ENCODE measurements around the gene STX3. TPM values are rescaled to one million over a fixed set of nuclear protein-coding genes. Genes with fewer than 3 reads are reported as not detected.
"Not testable (repeated sequence)": the region's sequence is repeated elsewhere in the genome, so short reads cannot be mapped to it uniquely, and the experiment has no call there.

STX3 gene
- total and polyA plus RNA-seq, 8 donors = 14.5 to 267 (median 61.1) TPM

DNA sequence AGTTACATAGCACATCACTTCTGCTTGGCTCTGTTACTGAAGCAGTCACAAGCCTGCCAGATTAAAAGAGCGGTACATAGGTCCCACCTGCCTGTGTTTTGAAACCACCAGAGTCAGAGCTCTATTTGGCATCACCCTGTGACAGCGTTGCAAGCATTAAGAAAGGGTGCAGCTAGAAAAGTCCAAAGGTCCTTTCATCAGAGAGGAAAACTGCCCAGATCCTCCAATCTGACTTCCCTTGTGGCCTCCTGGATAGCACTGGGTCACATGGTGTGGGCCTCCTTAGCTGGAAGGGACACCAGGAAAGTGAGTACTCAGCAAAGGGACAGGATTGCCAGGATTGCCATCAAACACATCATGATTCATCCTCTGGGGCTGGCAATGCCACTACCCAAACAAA lies 22.9 kb downstream of the STX3 start:
- TF ChIP-seq POLR2A (IDR thresholded peaks at IDR 0.05) (no peak), POLR2AphosphoS5 (IDR thresholded peaks at IDR 0.05) (peak in 2 of 3 donors; percentile 53 to 69)
- intact Hi-C loops (cut with DNase I; ENCODE audit: low total_unique reads) = no loop called here
- Histone ChIP-seq H3K27ac (peak overlapping the region; percentile 7 to 70 (median 35)), H3K36me3 (peaks cover 15 to 48% (median 41%) of the 10 kb centered on the region in 4 donors), H3K4me3 (no peak overlapping the region), H3K27me3 (no peaks in the 10 kb centered on the region), H3K4me1 (peaks cover 17 to 40% (median 25%) of the 10 kb centered on the region in 4 donors), H3K9me3 (no peaks in the 10 kb centered on the region)
- DNase-seq = peak; percentile 52 to 78
- 32 to 50% (median 40%) methylated on average over 2 of the region's 2 CpGs for WGBS, 5 donors

GRCh38 chr11:59779487-59779886 lies 24.3 kb downstream of the STX3 start:
- Histone ChIP-seq H3K9me3 (no peaks in the 10 kb centered on the region), H3K4me3 (no peak overlapping the region), H3K27me3 (no peaks in the 10 kb centered on the region), H3K36me3 (peaks cover 8 to 41% (median 30%) of the 10 kb centered on the region in 4 donors), H3K4me1 (peaks cover 17 to 34% (median 26%) of the 10 kb centered on the region in 4 donors), H3K27ac (no peak overlapping the region)
- no peak for DNase-seq
- 23 to 49% (median 35%) methylated on average over 1 of the region's 1 CpG for WGBS, 5 donors
- no peak for TF ChIP-seq POLR2AphosphoS5 (IDR thresholded peaks at IDR 0.05)
- intact Hi-C loops (cut with DNase I; ENCODE audit: low total_unique reads) = no loop called here

- DNase-seq = no peak
- H3K36me3 ChIP-seq = peaks cover 0 to 26% (median 16%) of the 10 kb centered on the region in 4 donors
- intact Hi-C loops (cut with DNase I; ENCODE audit: low total_unique reads) = no loop called here
- WGBS, 5 donors = 69 to 85% (median 82%) methylated on average over 2 of the region's 2 CpGs
- H3K9me3 ChIP-seq = no peaks in the 10 kb centered on the region
- H3K27ac ChIP-seq = no peak overlapping the region
- H3K4me1 ChIP-seq = peaks cover 22 to 31% (median 28%) of the 10 kb centered on the region in 4 donors
- no peak overlapping the region for H3K4me3 ChIP-seq
- no peaks in the 10 kb centered on the region for H3K27me3 ChIP-seq
- TF ChIP-seq EP300 (IDR thresholded peaks at IDR 0.05) (no peak), POLR2AphosphoS5 (IDR thresholded peaks at IDR 0.05) (no peak), POLR2A (IDR thresholded peaks at IDR 0.05) (no peak)
- TF ChIP-seq, protein P1, sequence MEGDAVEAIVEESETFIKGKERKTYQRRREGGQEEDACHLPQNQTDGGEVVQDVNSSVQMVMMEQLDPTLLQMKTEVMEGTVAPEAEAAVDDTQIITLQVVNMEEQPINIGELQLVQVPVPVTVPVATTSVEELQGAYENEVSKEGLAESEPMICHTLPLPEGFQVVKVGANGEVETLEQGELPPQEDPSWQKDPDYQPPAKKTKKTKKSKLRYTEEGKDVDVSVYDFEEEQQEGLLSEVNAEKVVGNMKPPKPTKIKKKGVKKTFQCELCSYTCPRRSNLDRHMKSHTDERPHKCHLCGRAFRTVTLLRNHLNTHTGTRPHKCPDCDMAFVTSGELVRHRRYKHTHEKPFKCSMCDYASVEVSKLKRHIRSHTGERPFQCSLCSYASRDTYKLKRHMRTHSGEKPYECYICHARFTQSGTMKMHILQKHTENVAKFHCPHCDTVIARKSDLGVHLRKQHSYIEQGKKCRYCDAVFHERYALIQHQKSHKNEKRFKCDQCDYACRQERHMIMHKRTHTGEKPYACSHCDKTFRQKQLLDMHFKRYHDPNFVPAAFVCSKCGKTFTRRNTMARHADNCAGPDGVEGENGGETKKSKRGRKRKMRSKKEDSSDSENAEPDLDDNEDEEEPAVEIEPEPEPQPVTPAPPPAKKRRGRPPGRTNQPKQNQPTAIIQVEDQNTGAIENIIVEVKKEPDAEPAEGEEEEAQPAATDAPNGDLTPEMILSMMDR (IDR thresholded peaks at IDR 0.05) = no peak
Observed at GRCh38 chr11:59782080-59782479, 26.9 kb downstream of the STX3 start.

GRCh38 chr11:59783632-59784090 lies 28.5 kb downstream of the STX3 start:
- no peak for DNase-seq
- H3K4me1 ChIP-seq = peaks cover 12 to 25% (median 17%) of the 10 kb centered on the region in 4 donors
- intact Hi-C loops (cut with DNase I; ENCODE audit: low total_unique reads) = no loop called here
- H3K27ac ChIP-seq = no peak overlapping the region
- no peaks in the 10 kb centered on the region for H3K9me3 ChIP-seq
- TF ChIP-seq, protein P1 (IDR thresholded peaks at IDR 0.05) = no peak
- TF ChIP-seq POLR2AphosphoS5 (IDR thresholded peaks at IDR 0.05) (no peak), EP300 (IDR thresholded peaks at IDR 0.05) (no peak), POLR2A (IDR thresholded peaks at IDR 0.05) (no peak)
- peaks cover 5 to 38% (median 15%) of the 10 kb centered on the region in 4 donors for H3K36me3 ChIP-seq
- no peaks in the 10 kb centered on the region for H3K27me3 ChIP-seq
- no peak overlapping the region for H3K4me3 ChIP-seq
- 76 to 89% (median 80%) methylated on average over 4 of the region's 4 CpGs for WGBS, 5 donors

DNA sequence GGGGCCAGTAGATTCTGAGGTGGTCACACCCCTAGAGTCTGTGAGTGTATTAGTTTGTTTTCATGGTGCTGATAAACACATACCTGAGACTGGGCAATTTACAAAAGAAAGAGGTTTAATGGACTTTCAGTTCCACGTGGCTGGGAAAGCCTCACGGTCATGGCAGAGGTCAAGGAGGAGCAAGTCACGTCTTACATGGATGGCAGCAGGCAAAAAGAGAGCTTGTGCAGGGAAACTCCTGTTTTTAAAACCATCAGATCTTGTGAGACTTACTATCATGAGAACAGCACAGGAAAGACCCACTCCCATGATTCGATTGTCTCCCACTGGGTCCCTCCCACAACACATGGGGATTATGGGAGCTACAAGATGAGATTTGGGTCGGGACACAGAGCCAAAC lies 29.3 kb downstream of the STX3 start:
- Histone ChIP-seq H3K36me3 (peaks cover 12 to 39% (median 23%) of the 10 kb centered on the region in 4 donors), H3K4me1 (peaks cover 7 to 25% (median 17%) of the 10 kb centered on the region in 4 donors)
- H3K4me3 ChIP-seq; H3K27ac ChIP-seq; DNase-seq; intact Hi-C loops (cut with DNase I; ENCODE audit: low total_unique reads); H3K9me3 ChIP-seq; H3K27me3 ChIP-seq: not testable (repeated sequence)
- WGBS, 5 donors = 81 to 86% (median 82%) methylated on average over 5 of the region's 5 CpGs

- TF ChIP-seq, protein P1 (IDR thresholded peaks at IDR 0.05) = no peak
- Histone ChIP-seq H3K4me3 (no peak overlapping the region), H3K9me3 (no peaks in the 10 kb centered on the region), H3K27me3 (no peaks in the 10 kb centered on the region), H3K27ac (no peak overlapping the region), H3K4me1 (peaks cover 7 to 25% (median 17%) of the 10 kb centered on the region in 4 donors), H3K36me3 (peaks cover 20 to 40% (median 29%) of the 10 kb centered on the region in 4 donors)
- intact Hi-C loops (cut with DNase I; ENCODE audit: low total_unique reads) = no loop called here
- 84 to 91% (median 88%) methylated on average over 4 of the region's 4 CpGs for WGBS, 5 donors
- DNase-seq = no peak
Observed at GRCh38 chr11:59785818-59786217, 30.6 kb downstream of the STX3 start.

Data from stomach (tissue), 9 donors.